OCI-LY1 (cell line): Measurements from ENCODE around the gene ITGB4.

ENCODE experiments used
- H2AFZ ChIP-seq: fragments of 200-600 bp; sonication (generic), shearing (Covaris generic); 2 replicates; pipeline ENCODE4 v1.6.0; 2014; ENCODE audit warnings: antibody characterized with exemption, mild to moderate bottlenecking, low read length
- H3F3A ChIP-seq: fragments of 200-600 bp; sonication (generic), shearing (Covaris generic); 2 replicates; pipeline ENCODE4 v1.6.0; 2014; ENCODE audit warnings: mild to moderate bottlenecking, antibody characterized with exemption, low read length, moderate library complexity; ENCODE audit not compliant: insufficient read depth
- H3K27ac ChIP-seq: fragments of 200-600 bp; sonication (generic); 2 replicates; pipeline ENCODE4 v1.5.1; 2014; ENCODE audit warnings: low read length, mixed run types, mild to moderate bottlenecking, low read depth; ENCODE audit not compliant: poor library complexity, severe bottlenecking
- H3K27me3 ChIP-seq: fragments of 200-600 bp; sonication (generic); 2 replicates; pipeline ENCODE4 v1.6.0; 2014; ENCODE audit warnings: antibody characterized with exemption, mild to moderate bottlenecking, low read length, moderate library complexity; ENCODE audit not compliant: insufficient read depth
- H3K36me3 ChIP-seq: fragments of 200-600 bp; sonication (generic); 2 replicates; pipeline ENCODE4 v1.6.1; 2014; ENCODE audit warnings: mild to moderate bottlenecking, antibody characterized with exemption, low read length, moderate library complexity, mixed read lengths; ENCODE audit not compliant: insufficient read depth
- H3K4me1 ChIP-seq: fragments of 200-600 bp; sonication (generic); 2 replicates; pipeline ENCODE4 v1.5.1; 2014; ENCODE audit warnings: mild to moderate bottlenecking, low read length, moderate library complexity; ENCODE audit not compliant: insufficient read depth, severe bottlenecking
- H3K4me2 ChIP-seq: fragments of 200-600 bp; sonication (generic), shearing (Covaris generic); 2 replicates; pipeline ENCODE4 v1.6.1; 2014; ENCODE audit warnings: low read length
- H3K4me3 ChIP-seq: fragments of 200-600 bp; sonication (generic); 2 replicates; pipeline ENCODE4 v1.5.1; 2014; ENCODE audit warnings: low read length, low read depth, mild to moderate bottlenecking, mixed read lengths; ENCODE audit not compliant: poor library complexity, severe bottlenecking
- H3K79me2 ChIP-seq: fragments of 200-600 bp; shearing (Covaris generic); 2 replicates; pipeline ENCODE4 v1.6.1; 2016; ENCODE audit warnings: mixed run types, low read length, mixed read lengths; ENCODE audit not compliant: insufficient read depth
- H3K9ac ChIP-seq: fragments of 200-600 bp; sonication (generic), shearing (Covaris generic); 2 replicates; pipeline ENCODE4 v1.6.1; 2014; ENCODE audit warnings: mild to moderate bottlenecking, low read length, mixed read lengths
- H3K9me2 ChIP-seq: fragments of 200-600 bp; sonication (generic), shearing (Covaris generic); 2 replicates; pipeline ENCODE4 v1.6.1; 2014; ENCODE audit warnings: low read depth, mild to moderate bottlenecking, low read length, mixed read lengths
- H3K9me3 ChIP-seq: fragments of 200-600 bp; shearing (Covaris generic); 2 replicates; pipeline ENCODE4 v1.6.1; 2014; ENCODE audit warnings: low read length, mixed read lengths
- H4K20me1 ChIP-seq: fragments of 200-600 bp; sonication (generic), shearing (Covaris generic); 2 replicates; pipeline ENCODE4 v1.6.0; 2016; ENCODE audit warnings: mild to moderate bottlenecking, low read length; ENCODE audit not compliant: insufficient read depth
- EZH2 ChIP-seq: fragments of 200-600 bp; sonication (generic), shearing (Covaris generic); IDR thresholded peaks from 2 replicates; pipeline ENCODE4 v1.8.0; 2017; ENCODE audit warnings: borderline replicate concordance, mixed run types, mild to moderate bottlenecking, antibody characterized with exemption, low read length, moderate library complexity, mixed read lengths
- TF ChIP-seq, protein P1 (sequence below): fragments of 200-600 bp; sonication (generic), shearing (Covaris generic); IDR thresholded peaks from 2 replicates; pipeline ENCODE4 v1.5.1; 2017; ENCODE audit warnings: mild to moderate bottlenecking, antibody characterized with exemption, low read length, moderate library complexity, mixed read lengths

ITGB4 gene

DNA sequence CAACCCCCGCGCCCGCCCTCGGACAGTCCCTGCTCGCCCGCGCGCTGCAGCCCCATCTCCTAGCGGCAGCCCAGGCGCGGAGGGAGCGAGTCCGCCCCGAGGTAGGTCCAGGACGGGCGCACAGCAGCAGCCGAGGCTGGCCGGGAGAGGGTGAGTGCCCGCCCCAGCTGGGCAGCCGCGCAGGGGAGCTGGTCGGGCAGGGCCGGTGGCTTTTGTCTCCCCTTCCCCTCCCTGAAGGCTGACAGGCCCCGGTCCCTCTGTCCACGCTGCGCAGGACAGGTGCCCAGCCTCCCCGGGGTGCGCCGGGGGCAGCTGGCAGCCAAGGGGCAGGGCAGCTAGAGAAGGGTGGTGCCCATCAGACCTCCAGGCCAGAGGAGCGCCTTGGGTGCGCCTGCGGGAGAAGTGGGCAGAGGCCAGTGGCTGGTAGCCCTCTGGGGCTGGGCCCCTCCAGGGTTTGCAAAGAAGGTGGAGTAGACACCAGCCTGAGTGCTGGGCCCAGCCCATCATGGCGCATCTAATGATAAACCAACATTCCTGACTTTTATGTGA lies 278 bp downstream of the ITGB4 start:
- Histone ChIP-seq H3K79me2 (no peaks in the 10 kb centered on the region), H3K4me2 (peak overlapping the region; percentile 80), H3K9me2 (no peaks in the 10 kb centered on the region), H3K27ac (no peak overlapping the region), H3K9me3 (no peaks in the 10 kb centered on the region), H3K27me3 (peaks cover 9% of the 10 kb centered on the region; the same call in 1 of the 2 replicates), H3F3A (no peaks in the 10 kb centered on the region), H3K4me3 (peak overlapping the region; percentile 62), H3K9ac (no peak overlapping the region; the same call in 1 of the 2 replicates), H3K4me1 (peaks cover 5% of the 10 kb centered on the region), H4K20me1 (no peaks in the 10 kb centered on the region), H3K36me3 (no peaks in the 10 kb centered on the region), H2AFZ (no peak overlapping the region)
- TF ChIP-seq EZH2, result no peak
- TF ChIP-seq, protein P1, sequence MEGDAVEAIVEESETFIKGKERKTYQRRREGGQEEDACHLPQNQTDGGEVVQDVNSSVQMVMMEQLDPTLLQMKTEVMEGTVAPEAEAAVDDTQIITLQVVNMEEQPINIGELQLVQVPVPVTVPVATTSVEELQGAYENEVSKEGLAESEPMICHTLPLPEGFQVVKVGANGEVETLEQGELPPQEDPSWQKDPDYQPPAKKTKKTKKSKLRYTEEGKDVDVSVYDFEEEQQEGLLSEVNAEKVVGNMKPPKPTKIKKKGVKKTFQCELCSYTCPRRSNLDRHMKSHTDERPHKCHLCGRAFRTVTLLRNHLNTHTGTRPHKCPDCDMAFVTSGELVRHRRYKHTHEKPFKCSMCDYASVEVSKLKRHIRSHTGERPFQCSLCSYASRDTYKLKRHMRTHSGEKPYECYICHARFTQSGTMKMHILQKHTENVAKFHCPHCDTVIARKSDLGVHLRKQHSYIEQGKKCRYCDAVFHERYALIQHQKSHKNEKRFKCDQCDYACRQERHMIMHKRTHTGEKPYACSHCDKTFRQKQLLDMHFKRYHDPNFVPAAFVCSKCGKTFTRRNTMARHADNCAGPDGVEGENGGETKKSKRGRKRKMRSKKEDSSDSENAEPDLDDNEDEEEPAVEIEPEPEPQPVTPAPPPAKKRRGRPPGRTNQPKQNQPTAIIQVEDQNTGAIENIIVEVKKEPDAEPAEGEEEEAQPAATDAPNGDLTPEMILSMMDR, result no peak

DNA sequence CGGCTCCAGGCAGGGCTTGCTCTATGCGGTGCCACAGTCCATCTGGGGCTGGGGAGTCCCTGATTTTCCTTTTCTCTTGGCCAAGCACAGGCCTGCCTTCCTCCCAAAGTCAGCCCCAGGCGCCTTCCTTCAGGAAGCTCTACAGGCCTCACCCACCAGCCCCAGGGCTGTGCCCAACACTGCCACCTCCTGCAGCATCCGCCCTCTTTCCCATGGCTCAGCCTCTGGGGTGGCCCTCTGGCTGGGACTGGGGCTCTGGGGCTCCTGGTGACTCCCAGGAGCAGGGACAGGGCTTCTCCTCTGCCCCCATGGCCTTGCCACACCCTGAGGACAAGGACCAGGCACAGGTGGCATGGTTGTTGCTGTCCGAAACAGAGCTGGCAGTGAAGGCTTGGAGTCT lies 817 bp downstream of the ITGB4 start:
- TF ChIP-seq, protein P1, result no peak
- TF ChIP-seq EZH2, result no peak
- H3K4me3 ChIP-seq, result no peak overlapping the region
- no peak overlapping the region for H2AFZ ChIP-seq
- no peaks in the 10 kb centered on the region for H3K79me2 ChIP-seq
- H3K9me3 ChIP-seq, result no peaks in the 10 kb centered on the region
- no peak overlapping the region for H3K4me2 ChIP-seq
- H3K4me1 ChIP-seq, result peaks cover 5% of the 10 kb centered on the region
- peaks cover 9% of the 10 kb centered on the region; the same call in 1 of the 2 replicates for H3K27me3 ChIP-seq
- no peaks in the 10 kb centered on the region for H3K9me2 ChIP-seq
- H3K9ac ChIP-seq, result no peak overlapping the region
- no peak overlapping the region for H3K27ac ChIP-seq
- no peaks in the 10 kb centered on the region for H4K20me1 ChIP-seq
- H3F3A ChIP-seq, result no peaks in the 10 kb centered on the region
- no peaks in the 10 kb centered on the region for H3K36me3 ChIP-seq

DNA sequence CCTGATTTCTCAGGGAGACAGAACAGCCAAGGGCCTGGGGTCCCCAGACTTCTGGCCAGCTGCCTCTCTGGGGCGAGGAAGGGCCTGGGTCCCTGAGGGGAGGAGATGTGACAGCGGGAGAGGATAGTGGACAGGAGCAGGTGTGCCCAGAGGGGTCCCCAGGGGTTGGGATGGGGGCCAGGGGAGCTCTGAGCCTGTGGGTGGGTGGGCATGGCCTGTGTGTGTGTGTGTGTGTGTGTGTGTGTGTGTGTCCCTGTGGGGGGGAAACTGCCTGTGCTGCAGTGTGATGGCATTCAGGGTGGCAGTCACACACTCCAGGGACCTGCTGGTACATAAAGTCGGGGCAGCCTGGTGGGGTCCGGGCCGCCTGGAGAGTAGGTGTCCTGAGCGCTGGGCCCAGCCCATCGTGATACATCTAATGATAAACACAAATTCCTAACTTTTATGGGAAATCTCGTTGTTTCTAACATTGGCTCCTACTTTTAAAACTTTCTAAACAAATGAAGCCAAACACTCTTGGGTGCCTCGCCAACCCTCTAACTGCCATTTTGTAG lies 1.4 kb downstream of the ITGB4 start:
- no peak overlapping the region for H2AFZ ChIP-seq
- H4K20me1 ChIP-seq, result no peaks in the 10 kb centered on the region
- TF ChIP-seq, protein P1, result no peak
- TF ChIP-seq EZH2, result no peak
- no peaks in the 10 kb centered on the region for H3K9me2 ChIP-seq
- H3K4me2 ChIP-seq, result no peak overlapping the region
- no peaks in the 10 kb centered on the region for H3F3A ChIP-seq
- peaks cover 5% of the 10 kb centered on the region for H3K4me1 ChIP-seq
- no peak overlapping the region for H3K27ac ChIP-seq
- no peaks in the 10 kb centered on the region for H3K9me3 ChIP-seq
- H3K4me3 ChIP-seq, result no peak overlapping the region
- no peak overlapping the region for H3K9ac ChIP-seq
- H3K36me3 ChIP-seq, result no peaks in the 10 kb centered on the region
- H3K27me3 ChIP-seq, result peaks cover 7% of the 10 kb centered on the region; the same call in 1 of the 2 replicates
- H3K79me2 ChIP-seq, result no peaks in the 10 kb centered on the region
